22Rv1 (cell line): Measurements from ENCODE around the gene RASGEF1B.

Experiments used
- H3K27ac ChIP-seq: fragments of 450-650 bp; 2 replicates; pipeline ENCODE4 v1.5.1; 2017
- ZFX ChIP-seq: fragments of 450-650 bp; IDR thresholded peaks from 2 replicates; pipeline ENCODE4 v1.6.1; 2017; ENCODE audit warnings: antibody characterized with exemption, borderline replicate concordance
- TF ChIP-seq, protein P1 (sequence below): fragments of 450-650 bp; IDR thresholded peaks from 2 replicates; pipeline ENCODE4 v1.5.1; 2017; ENCODE audit warnings: mild to moderate bottlenecking

RASGEF1B gene

DNA sequence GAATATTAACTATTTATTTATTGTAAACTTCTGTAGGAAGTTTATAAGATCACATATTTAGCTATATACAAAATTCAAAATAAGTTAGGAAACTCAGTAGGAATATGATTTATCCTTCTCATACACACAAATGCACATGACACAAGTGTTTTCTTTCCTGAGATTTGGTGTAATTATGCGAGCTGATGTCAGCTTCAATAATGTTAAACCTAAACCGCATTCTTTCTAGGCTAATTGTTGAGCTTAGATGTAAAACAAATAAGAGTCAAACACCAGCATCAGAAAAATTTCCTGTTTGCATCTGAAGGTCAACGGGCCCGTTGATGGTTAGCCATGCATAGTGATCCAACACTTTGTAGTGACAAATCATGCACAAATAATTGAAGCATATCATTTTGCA lies 30.8 kb downstream of the RASGEF1B start:
- TF ChIP-seq, protein P1, sequence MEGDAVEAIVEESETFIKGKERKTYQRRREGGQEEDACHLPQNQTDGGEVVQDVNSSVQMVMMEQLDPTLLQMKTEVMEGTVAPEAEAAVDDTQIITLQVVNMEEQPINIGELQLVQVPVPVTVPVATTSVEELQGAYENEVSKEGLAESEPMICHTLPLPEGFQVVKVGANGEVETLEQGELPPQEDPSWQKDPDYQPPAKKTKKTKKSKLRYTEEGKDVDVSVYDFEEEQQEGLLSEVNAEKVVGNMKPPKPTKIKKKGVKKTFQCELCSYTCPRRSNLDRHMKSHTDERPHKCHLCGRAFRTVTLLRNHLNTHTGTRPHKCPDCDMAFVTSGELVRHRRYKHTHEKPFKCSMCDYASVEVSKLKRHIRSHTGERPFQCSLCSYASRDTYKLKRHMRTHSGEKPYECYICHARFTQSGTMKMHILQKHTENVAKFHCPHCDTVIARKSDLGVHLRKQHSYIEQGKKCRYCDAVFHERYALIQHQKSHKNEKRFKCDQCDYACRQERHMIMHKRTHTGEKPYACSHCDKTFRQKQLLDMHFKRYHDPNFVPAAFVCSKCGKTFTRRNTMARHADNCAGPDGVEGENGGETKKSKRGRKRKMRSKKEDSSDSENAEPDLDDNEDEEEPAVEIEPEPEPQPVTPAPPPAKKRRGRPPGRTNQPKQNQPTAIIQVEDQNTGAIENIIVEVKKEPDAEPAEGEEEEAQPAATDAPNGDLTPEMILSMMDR, result no peak
- TF ChIP-seq ZFX, result no peak
- no peak overlapping the region for H3K27ac ChIP-seq

DNA sequence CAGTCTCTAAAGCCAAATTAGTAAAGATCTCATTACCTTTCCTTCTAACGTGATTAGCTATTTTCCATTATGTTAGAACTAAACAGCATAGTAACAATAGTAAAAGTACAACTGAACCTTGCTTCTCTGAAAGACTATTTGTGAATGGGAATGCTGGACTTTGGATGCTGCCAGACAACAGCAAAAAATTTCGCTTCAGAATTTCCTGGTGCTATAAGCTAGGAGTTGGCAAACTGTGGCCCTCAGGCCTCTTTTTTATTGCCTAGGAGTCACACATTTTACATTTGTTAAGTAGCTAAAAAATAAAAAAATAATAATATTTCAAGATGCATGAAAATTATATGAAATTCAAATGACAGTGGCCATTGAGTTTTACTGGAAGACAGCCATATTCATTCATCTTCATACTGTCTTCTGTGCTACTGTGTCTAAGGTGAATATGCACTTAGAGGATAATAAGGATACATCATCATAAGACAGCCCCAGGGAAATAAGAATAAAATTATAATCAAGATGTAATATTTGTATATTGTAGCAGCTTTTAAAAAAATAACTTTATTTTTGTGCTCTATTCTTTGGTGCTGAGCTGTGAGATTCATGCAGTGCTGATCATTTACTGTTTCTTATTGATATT lies 34.6 kb downstream of the RASGEF1B start:
- TF ChIP-seq ZFX, result no peak
- TF ChIP-seq, protein P1, result no peak
- no peak overlapping the region for H3K27ac ChIP-seq

DNA sequence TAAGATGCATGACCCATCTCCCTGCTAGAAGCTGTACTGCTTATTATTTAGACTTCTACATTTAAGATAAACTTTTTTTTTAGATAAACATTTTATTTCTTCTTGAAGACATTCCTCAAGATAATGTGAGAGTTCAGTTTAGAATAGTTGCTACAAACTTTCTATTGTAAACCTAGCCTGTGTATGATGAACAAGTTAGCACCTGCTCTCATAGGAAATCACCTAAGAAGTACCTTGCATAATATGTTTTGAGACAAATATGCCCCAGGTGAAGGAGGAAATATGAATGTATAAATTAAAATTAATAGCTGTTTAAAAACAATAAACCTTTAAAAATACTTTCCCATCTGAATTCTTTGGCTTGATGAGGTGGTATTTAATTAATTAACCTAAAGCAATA lies 35.6 kb downstream of the RASGEF1B start:
- H3K27ac ChIP-seq, result no peak overlapping the region
- TF ChIP-seq, protein P1, result no peak
- no peak for TF ChIP-seq ZFX

DNA sequence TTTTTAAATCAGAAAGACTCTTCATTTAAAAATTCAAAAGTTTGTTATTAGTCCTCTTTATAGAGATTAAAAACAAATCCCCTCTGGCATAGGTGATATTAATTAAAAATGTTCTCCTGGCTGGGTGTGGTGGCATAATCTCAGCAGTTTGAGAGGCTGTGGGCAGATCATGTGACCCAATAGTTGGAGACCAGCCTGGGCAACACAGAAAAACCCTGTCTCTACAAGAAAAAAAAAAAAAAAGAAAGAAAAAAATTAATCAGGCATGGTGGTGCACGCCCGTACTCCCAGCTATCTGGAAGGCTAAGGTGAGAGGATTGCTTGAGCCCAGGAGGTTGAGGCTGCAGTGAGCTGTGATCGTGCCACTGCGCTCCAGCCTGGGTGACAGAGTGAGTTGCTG lies 38.9 kb downstream of the RASGEF1B start:
- no peak for TF ChIP-seq ZFX
- TF ChIP-seq, protein P1, result no peak
- no peak overlapping the region for H3K27ac ChIP-seq

DNA sequence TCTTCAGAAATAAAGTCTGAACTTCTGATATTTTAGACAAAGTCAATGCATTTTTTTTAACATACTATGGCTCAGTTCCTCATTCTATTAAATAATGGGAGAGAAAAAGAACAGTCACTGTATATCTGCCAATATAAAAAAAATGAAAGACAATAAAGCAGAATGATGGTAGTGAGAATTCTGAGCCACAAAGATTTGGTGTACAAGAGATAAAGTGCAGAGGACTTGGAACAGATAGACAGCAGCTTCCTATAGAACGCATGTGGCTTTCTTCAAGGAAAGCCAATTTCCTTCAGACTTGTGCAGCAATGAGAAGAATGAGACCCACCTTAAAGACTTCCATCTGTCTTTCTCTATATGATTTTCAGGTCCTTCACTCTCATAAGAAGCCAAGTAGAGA lies 39.7 kb downstream of the RASGEF1B start:
- no peak overlapping the region for H3K27ac ChIP-seq
- TF ChIP-seq, protein P1, result no peak
- TF ChIP-seq ZFX, result no peak

DNA sequence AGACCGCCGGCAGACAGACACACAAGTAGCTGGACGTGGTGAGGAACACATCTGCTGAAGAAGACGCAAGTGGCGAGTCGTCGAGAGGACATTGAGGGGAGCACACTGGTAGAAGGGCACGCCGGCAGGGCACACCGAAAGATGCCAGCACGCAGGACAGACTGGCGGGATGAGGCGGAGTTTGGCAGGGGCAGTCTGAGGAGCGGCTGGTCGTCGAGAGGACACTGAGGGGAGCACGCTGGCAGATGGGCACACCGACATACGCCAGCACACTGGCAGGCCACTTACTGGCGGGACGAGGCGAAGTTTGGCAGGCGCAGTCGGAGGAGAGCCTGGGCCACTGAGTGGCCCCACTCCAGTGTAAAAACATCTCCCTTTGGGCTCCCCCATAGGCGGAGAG lies 42.1 kb downstream of the RASGEF1B start:
- H3K27ac ChIP-seq, result no peak overlapping the region
- no peak for TF ChIP-seq ZFX
- TF ChIP-seq, protein P1, result no peak

DNA sequence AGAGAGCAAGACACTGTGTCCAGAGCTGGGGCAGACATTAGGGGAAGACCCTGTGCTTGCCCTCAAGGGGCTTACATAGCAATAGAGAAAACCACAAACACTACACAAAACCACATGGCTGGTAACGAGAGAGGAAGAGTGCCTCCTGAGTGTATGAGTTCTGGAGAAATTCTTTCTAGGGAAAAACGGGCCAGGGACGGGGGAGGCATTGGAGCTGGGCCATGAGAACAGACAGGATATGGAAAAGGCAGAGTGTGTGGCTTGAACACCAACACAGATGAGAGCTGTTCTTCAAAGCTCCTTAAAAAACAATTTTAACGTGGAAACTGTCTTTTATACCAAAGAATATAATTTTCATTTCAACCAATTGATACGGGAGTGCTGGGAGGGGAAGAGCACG lies 42.7 kb downstream of the RASGEF1B start:
- TF ChIP-seq ZFX, result no peak
- TF ChIP-seq, protein P1, result no peak
- no peak overlapping the region for H3K27ac ChIP-seq
